Esophagus squamous epithelium (tissue), 5 donors: ENCODE data around the gene QSER1. TPM values are rescaled to one million over a fixed set of nuclear protein-coding genes. Genes with fewer than 3 reads are reported as not detected.
"Not testable (repeated sequence)": the region's sequence is repeated elsewhere in the genome, so short reads cannot be mapped to it uniquely, and the experiment has no call there.

Experiments used
- DNase-seq: peaks from one replicate; lab custom pipeline; 2025; lab: John Stamatoyannopoulos, UW
- H3K27ac ChIP-seq, 4 donors: fragments of 200-600 bp; sonication (generic); one replicate each; pipeline ENCODE4 v1.5.1; 2016 to 2019; ENCODE audit warnings: mild to moderate bottlenecking in 1 of 4
- H3K27me3 ChIP-seq, 4 donors: fragments of 200-600 bp; sonication (generic); 1 replicate in 3 of 4; 2 replicates in 1 of 4; pipeline versions ENCODE4 v1.5.1 to v1.6.0; 2017 to 2021; ENCODE audit warnings: antibody characterized with exemption in 1 of 4
- H3K36me3 ChIP-seq, 3 donors: fragments of 200-600 bp; sonication (generic); one replicate each; pipeline ENCODE4 v1.5.1; 2016 to 2019
- H3K4me1 ChIP-seq, 3 donors: fragments of 200-600 bp; sonication (generic); one replicate each; pipeline ENCODE4 v1.5.1; 2017 to 2019
- H3K4me3 ChIP-seq, 4 donors: fragments of 200-600 bp; sonication (generic); 1 replicate in 3 of 4; 2 replicates in 1 of 4; pipeline ENCODE4 v1.5.1; 2016 to 2019; ENCODE audit warnings: mild to moderate bottlenecking in 2 of 4, moderate library complexity in 1 of 4
- H3K9me3 ChIP-seq, 3 donors: fragments of 200-600 bp; sonication (generic); one replicate each; pipeline ENCODE4 v1.5.1; 2016 to 2019
- CTCF ChIP-seq, 6 experiments: fragments of 450-650 bp in 4 of 6; fragments of 200-600 bp in 2 of 6; sonication (generic) in 2 of 6; IDR thresholded peaks; one replicate each; pipeline ENCODE4 v1.5.1; 2016 to 2019; ENCODE audit warnings: antibody characterized with exemption in 6 of 6, mild to moderate bottlenecking in 4 of 6, moderate library complexity in 4 of 6
- POLR2A ChIP-seq, 4 donors: fragments of 450-650 bp; IDR thresholded peaks; one replicate each; pipeline ENCODE4 v1.6.1; 2017; ENCODE audit warnings: antibody characterized with exemption in 4 of 4, mild to moderate bottlenecking in 4 of 4, moderate library complexity in 3 of 4
- WGBS, 2 donors: methylation state at CpG; one replicate each; pipeline ENCODE4 v1.1.5; 2018; 5-methylcytosine and 5-hydroxymethylcytosine counted together
- intact Hi-C: fragments of 100-400 bp; cut with DNase I; formaldehyde crosslinking; loops from one replicate; pipeline ENCODE4 v1.15.0; 2022
- total RNA-seq, 4 donors: library from RNA; depleted of rRNA; stranded (reverse); fragments of >200 nt; gene quantifications; one replicate each; pipeline ENCODE4 v1.1.0, GENCODE V29; 2016
- donor health status: DM: yes; HTN: yes; CAD: no.

Gene QSER1
- total RNA-seq, 4 donors from 2014 or later: 26.7 to 43.5 (median 33.3) TPM

GRCh38 chr11:32921204-32921603 is 28.6 kb downstream of the QSER1 start:
- 32 to 52% methylated on average over 1 of the region's 1 CpG for WGBS, 2 donors
- intact Hi-C loops: no loop called here

GRCh38 chr11:32931606-32932005 is 39.0 kb downstream of the QSER1 start:
- Histone ChIP-seq H3K4me3 (no peak overlapping the region), H3K9me3 (no peaks in the 10 kb centered on the region), H3K27ac (no peak overlapping the region), H3K4me1 (no peaks in the 10 kb centered on the region), H3K27me3 (no peaks in the 10 kb centered on the region), H3K36me3 (peaks cover 12 to 71% (median 17%) of the 10 kb centered on the region in 3 donors)
- intact Hi-C loops: no loop called here
- DNase-seq: no peak
- no peak for TF ChIP-seq POLR2A (IDR thresholded peaks at IDR 0.05)
- no peak for TF ChIP-seq CTCF (IDR thresholded peaks at IDR 0.05)
- WGBS, 2 donors: 100% methylated on average over 1 of the region's 1 CpG

More at GRCh38 chr11:32921204-32921603, 28.6 kb downstream of the QSER1 start:
- no peak for DNase-seq
- H3K4me3 ChIP-seq: no peak overlapping the region
- H3K27ac ChIP-seq: no peak overlapping the region
- no peaks in the 10 kb centered on the region for H3K27me3 ChIP-seq
- TF ChIP-seq POLR2A (IDR thresholded peaks at IDR 0.05) (no peak), CTCF (IDR thresholded peaks at IDR 0.05) (no peak)
- peaks cover 0 to 4% (median 0%) of the 10 kb centered on the region in 3 donors for H3K36me3 ChIP-seq
- peaks cover 0 to 15% (median 0%) of the 10 kb centered on the region in 3 donors for H3K4me1 ChIP-seq
- H3K9me3 ChIP-seq: no peaks in the 10 kb centered on the region

GRCh38 chr11:32932196-32932595 is 39.6 kb downstream of the QSER1 start:
- no peak for TF ChIP-seq CTCF (IDR thresholded peaks at IDR 0.05)
- TF ChIP-seq POLR2A (IDR thresholded peaks at IDR 0.05): no peak
- Histone ChIP-seq H3K27me3 (no peaks in the 10 kb centered on the region), H3K27ac (no peak overlapping the region), H3K4me1 (no peaks in the 10 kb centered on the region), H3K36me3 (peaks cover 12 to 77% (median 17%) of the 10 kb centered on the region in 3 donors), H3K9me3 (no peaks in the 10 kb centered on the region), H3K4me3 (no peak overlapping the region)
- no peak for DNase-seq
- WGBS, 2 donors: 95 to 96% methylated on average over 3 of the region's 3 CpGs
- intact Hi-C loops: no loop called here

GRCh38 chr11:32935462-32936029 is 42.9 kb downstream of the QSER1 start:
- Histone ChIP-seq H3K4me3 (no peak overlapping the region), H3K27me3 (no peaks in the 10 kb centered on the region), H3K4me1 (no peaks in the 10 kb centered on the region), H3K27ac (no peak overlapping the region), H3K9me3 (no peaks in the 10 kb centered on the region), H3K36me3 (peaks cover 12 to 67% (median 17%) of the 10 kb centered on the region in 3 donors)
- no peak for TF ChIP-seq POLR2A (IDR thresholded peaks at IDR 0.05)
- no peak for TF ChIP-seq CTCF (IDR thresholded peaks at IDR 0.05)
- intact Hi-C loops: no loop called here
- no peak for DNase-seq

- H3K27me3 ChIP-seq, H3K4me1 ChIP-seq, H3K9me3 ChIP-seq, H3K4me3 ChIP-seq, H3K27ac ChIP-seq, DNase-seq, intact Hi-C loops: not testable (repeated sequence)
- peaks cover 12 to 65% (median 17%) of the 10 kb centered on the region in 3 donors for H3K36me3 ChIP-seq
- WGBS, 2 donors: 100% methylated on average over 1 of the region's 1 CpG
Measured at GRCh38 chr11:32936178-32936577, 43.6 kb downstream of the QSER1 start.

GRCh38 chr11:32937283-32937682 is 44.7 kb downstream of the QSER1 start:
- H3K27me3 ChIP-seq, DNase-seq, H3K27ac ChIP-seq, intact Hi-C loops, H3K4me1 ChIP-seq, H3K9me3 ChIP-seq, H3K4me3 ChIP-seq: not testable (repeated sequence)
- WGBS, 2 donors: 98% methylated on average over 3 of the region's 3 CpGs
- peaks cover 12 to 54% (median 12%) of the 10 kb centered on the region in 3 donors for H3K36me3 ChIP-seq
